Globus pallidus (tissue), 1 donor: Measurements from ENCODE around the gene MRGPRG.

Experiments used
- DNase-seq: peaks from one replicate; pipeline ENCODE4 v3.0.0-alpha.2; 2015; ENCODE audit warnings: low spot score

Gene MRGPRG

GRCh38 chr11:3207526-3208189 is 11.0 kb downstream of the MRGPRG start:
- DNase-seq, result no peak

- no peak for DNase-seq
Observed at GRCh38 chr11:3206922-3207204, 11.8 kb downstream of the MRGPRG start.

GRCh38 chr11:3206156-3206921 is 12.3 kb downstream of the MRGPRG start:
- DNase-seq, result no peak

GRCh38 chr11:3205261-3206155 is 13.1 kb downstream of the MRGPRG start:
- no peak for DNase-seq

- no peak for DNase-seq
Observed at GRCh38 chr11:3204141-3205015, 14.2 kb downstream of the MRGPRG start.

GRCh38 chr11:3203221-3204043 is 15.2 kb downstream of the MRGPRG start:
- no peak for DNase-seq

- no peak for DNase-seq
Observed at GRCh38 chr11:3202759-3203158, 15.9 kb downstream of the MRGPRG start.

GRCh38 chr11:3202305-3202704 is 16.3 kb downstream of the MRGPRG start:
- no peak for DNase-seq

- no peak for DNase-seq
Observed at GRCh38 chr11:3201677-3202181, 16.9 kb downstream of the MRGPRG start.

GRCh38 chr11:3201112-3201581 is 17.5 kb downstream of the MRGPRG start:
- DNase-seq, result no peak

- no peak for DNase-seq
Observed at GRCh38 chr11:3200388-3201111, 18.1 kb downstream of the MRGPRG start.

- DNase-seq, result no peak
Observed at GRCh38 chr11:3199537-3200295, 18.9 kb downstream of the MRGPRG start.

- no peak for DNase-seq
Observed at GRCh38 chr11:3198815-3199214, 19.8 kb downstream of the MRGPRG start.

GRCh38 chr11:3197878-3198528 is 20.6 kb downstream of the MRGPRG start:
- no peak for DNase-seq

GRCh38 chr11:3197044-3197695 is 21.4 kb downstream of the MRGPRG start:
- no peak for DNase-seq

GRCh38 chr11:3196161-3197043 is 22.2 kb downstream of the MRGPRG start:
- no peak for DNase-seq
